Activated CD4-positive, alpha-beta memory T cell treated with anti-CD3 and anti-CD28 coated beads, Interleukin-2, amount 10 ng/mL, durations not matched to agents 7 days and 5 days (primary cell): ENCODE results near the gene TMC1. TPM values are rescaled to one million over a fixed set of nuclear protein-coding genes. Genes with fewer than 3 reads are reported as not detected.

Experiments
- CTCF ChIA-PET: fragments of 350-600 bp; sonication (Branson Sonifier 250); formaldehyde crosslinking; loops from one replicate; lab custom pipeline; 2021; ENCODE audit warnings: antibody characterized with exemption, inconsistent platforms; lab: Charles Lee
- POLR2A ChIA-PET: fragments of 350-600 bp; sonication (Branson Sonifier 250); formaldehyde crosslinking; loops from one replicate; lab custom pipeline; 2021; ENCODE audit warnings: antibody characterized with exemption; lab: Charles Lee
- DNase-seq: peaks from one replicate; pipeline ENCODE4 v3.0.0-alpha.2; 2020
- H3K27ac Mint-ChIP-seq: one replicate; pipeline ENCODE4 v1.8.0; 2021; ENCODE audit warnings: mild to moderate bottlenecking, mixed read lengths
- H3K27me3 Mint-ChIP-seq: one replicate; pipeline ENCODE4 v1.8.0; 2021; ENCODE audit warnings: mixed read lengths
- H3K36me3 Mint-ChIP-seq: one replicate; pipeline ENCODE4 v1.8.0; 2021; ENCODE audit warnings: low read depth, mixed read lengths
- H3K4me1 Mint-ChIP-seq: one replicate; pipeline ENCODE4 v1.8.0; 2021; ENCODE audit warnings: mixed read lengths
- H3K4me3 Mint-ChIP-seq: one replicate; pipeline ENCODE4 v1.8.0; 2021; ENCODE audit warnings: mild to moderate bottlenecking, mixed read lengths
- H3K9me3 Mint-ChIP-seq: one replicate; pipeline ENCODE4 v1.8.0; 2021; ENCODE audit warnings: mixed read lengths
- total RNA-seq, 2 experiments: library from RNA; stranded (reverse); gene quantifications; one replicate each; pipeline ENCODE4 v1.2.3, GENCODE V29; 2021

The TMC1 gene
- total RNA-seq, 2 experiments from 2014 or later = 0.28 TPM; not detected in 1

DNA sequence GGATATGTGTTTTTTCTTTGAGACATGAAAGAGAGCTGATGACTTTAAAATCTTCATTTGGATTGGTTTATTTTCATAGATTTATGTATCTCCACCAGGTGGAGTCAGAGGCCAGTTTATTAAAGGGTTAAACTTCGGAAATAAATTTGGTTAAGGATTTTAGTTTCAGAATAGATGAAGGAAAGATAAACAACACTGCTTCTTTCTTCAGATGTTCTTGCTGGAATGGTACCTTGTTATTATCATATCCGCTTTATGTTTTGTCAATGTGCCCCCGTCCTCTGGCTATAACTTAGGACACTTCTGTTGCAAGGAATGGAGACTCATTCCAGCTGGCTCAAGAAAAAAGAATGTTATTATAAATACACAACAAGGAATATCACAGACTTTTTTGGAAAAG lies 350.3 kb downstream of the TMC1 start:
- peaks cover 9% of the 10 kb centered on the region for H3K27me3 Mint-ChIP-seq
- H3K27ac Mint-ChIP-seq = no peak overlapping the region
- H3K4me1 Mint-ChIP-seq = no peaks in the 10 kb centered on the region
- DNase-seq = no peak
- ChIA-PET POLR2A (no interaction called here), CTCF (interaction anchor here (1.5 to 2.4 kb wide), 3 partner anchors 11 to 211 kb away, joined by 3 to 6 read pairs (median 4); no protein-coding TSS in a partner anchor)
- no peak overlapping the region for H3K4me3 Mint-ChIP-seq
- H3K36me3 Mint-ChIP-seq = no peaks in the 10 kb centered on the region
- H3K9me3 Mint-ChIP-seq = no peaks in the 10 kb centered on the region

DNA sequence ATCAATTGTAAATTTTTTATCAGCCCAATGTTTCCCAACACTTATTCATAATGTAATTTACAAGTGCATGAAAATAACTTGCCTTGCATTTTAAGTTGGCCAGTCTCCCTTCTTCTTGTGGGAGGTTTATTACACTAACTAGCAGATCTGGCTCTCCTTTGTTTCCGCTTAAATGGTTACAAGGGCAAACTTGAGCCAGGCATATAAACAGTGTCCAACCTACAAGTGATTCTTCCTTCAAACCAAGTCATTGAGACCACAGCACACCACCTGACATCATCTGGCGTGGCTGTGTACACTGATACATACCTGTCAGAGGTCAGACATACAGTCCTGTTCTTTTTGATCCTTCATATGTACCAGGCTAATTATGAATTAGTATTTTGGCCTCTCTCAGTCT lies 351.3 kb downstream of the TMC1 start:
- H3K4me1 Mint-ChIP-seq = peaks cover 2% of the 10 kb centered on the region
- CTCF ChIA-PET = interaction anchor here (1.7 to 2.4 kb wide), 2 partner anchors 10 to 150 kb away, joined by 4 to 6 read pairs; no protein-coding TSS in a partner anchor

DNA sequence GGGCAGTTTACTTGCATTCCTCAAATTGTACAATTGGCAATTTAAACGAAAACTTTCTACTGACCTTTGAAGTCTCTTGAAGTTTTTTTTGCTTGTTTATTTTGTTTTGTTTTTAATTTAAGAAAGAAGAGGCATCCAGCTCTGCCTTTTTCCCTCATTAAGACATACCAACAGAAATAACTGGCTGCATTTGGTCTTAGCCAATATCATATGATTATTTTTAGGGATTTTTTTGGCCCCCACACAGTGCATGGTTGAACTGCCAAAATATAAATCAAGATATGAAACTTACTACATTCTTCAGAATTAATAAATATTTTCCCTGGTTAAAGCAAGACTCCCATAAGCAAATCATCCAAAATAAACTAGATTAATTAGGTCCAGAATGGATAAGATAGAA lies 352.0 kb downstream of the TMC1 start:
- Mint-ChIP-seq H3K4me3 (no peak overlapping the region), H3K4me1 (peaks cover 2% of the 10 kb centered on the region), H3K9me3 (no peaks in the 10 kb centered on the region), H3K27ac (no peak overlapping the region), H3K36me3 (no peaks in the 10 kb centered on the region), H3K27me3 (peaks cover 13% of the 10 kb centered on the region)
- ChIA-PET CTCF (interaction anchor here (1.7 kb wide), 1 partner anchor 9 kb away, joined by 4 read pairs; no protein-coding TSS in a partner anchor), POLR2A (no interaction called here)
- no peak for DNase-seq

More for the DNA sequence above, 351.3 kb downstream of the TMC1 start:
- Mint-ChIP-seq H3K27ac (no peak overlapping the region), H3K27me3 (peaks cover 14% of the 10 kb centered on the region), H3K36me3 (no peaks in the 10 kb centered on the region), H3K4me3 (no peak overlapping the region), H3K9me3 (no peaks in the 10 kb centered on the region)
- POLR2A ChIA-PET = no interaction called here
- no peak for DNase-seq

- H3K27ac Mint-ChIP-seq = no peak overlapping the region
- H3K36me3 Mint-ChIP-seq = no peaks in the 10 kb centered on the region
- H3K4me3 Mint-ChIP-seq = no peak overlapping the region
- ChIA-PET POLR2A (no interaction called here), CTCF (no interaction called here)
- no peaks in the 10 kb centered on the region for H3K9me3 Mint-ChIP-seq
- DNase-seq = no peak
- peaks cover 2% of the 10 kb centered on the region for H3K4me1 Mint-ChIP-seq
- peaks cover 12% of the 10 kb centered on the region for H3K27me3 Mint-ChIP-seq
Measured at GRCh38 chr9:72874344-72874743, 352.9 kb downstream of the TMC1 start.

GRCh38 chr9:72875221-72875620 lies 353.8 kb downstream of the TMC1 start:
- POLR2A ChIA-PET = no interaction called here
- Mint-ChIP-seq H3K9me3 (no peaks in the 10 kb centered on the region), H3K36me3 (no peaks in the 10 kb centered on the region), H3K4me1 (peaks cover 2% of the 10 kb centered on the region), H3K27ac (no peak overlapping the region), H3K27me3 (peaks cover 12% of the 10 kb centered on the region), H3K4me3 (no peak overlapping the region)
- CTCF ChIA-PET = no interaction called here
- no peak for DNase-seq

DNA sequence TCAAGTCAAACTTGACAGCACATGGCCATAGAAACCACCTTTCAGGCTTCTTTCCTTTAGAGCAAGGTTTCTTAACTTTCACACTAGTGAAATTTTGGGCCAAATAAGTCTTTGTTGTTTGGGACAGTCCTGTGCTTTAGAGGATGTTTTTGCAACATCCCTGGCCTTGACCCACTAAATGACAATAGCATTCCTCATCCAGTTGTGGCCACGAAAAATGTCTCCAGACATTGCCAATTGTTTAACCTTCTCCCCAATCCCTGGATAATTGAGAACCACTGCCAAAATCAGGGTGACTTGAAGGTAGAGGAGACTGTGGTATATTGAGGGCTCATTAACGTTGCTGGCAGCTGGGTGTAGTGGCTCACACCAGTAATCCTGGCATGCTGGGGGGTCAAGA lies 359.4 kb downstream of the TMC1 start:
- H3K4me1 Mint-ChIP-seq = peaks cover 2% of the 10 kb centered on the region
- CTCF ChIA-PET = no interaction called here

DNA sequence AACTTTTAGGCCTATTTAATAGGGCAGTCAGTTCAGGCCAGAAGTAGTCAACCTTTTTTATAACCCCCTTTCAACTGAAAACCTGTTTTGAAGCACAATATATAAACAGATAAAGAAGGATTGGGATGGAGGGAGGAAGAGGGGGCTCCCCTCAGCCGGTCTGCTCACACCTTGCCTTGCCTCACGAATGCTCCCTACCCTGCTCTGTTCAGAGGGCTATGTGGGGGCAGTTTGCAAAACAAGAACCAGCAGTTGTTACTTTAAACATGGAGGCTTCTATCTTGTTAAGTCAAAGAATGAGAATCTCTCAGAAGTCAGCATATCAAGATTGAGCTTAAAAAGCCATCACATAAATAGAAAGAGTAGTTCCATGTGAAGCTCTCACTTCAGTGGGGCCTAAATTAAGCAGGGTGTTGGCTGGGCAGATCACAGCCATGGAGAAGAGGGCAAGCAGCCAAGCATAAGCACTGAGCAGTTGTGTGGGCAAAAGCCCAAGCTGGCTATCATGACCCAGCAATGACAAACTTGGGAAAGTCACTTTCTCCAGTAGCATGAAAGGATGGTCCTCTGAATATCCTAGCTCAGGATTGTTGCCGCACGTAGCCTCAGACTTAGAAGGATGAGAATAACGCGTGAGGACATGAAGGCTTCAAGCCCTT lies 360.8 kb downstream of the TMC1 start:
- DNase-seq = no peak
- CTCF ChIA-PET = interaction anchor here (1.2 kb wide), 1 partner anchor 10 kb away, joined by 4 read pairs; no protein-coding TSS in a partner anchor
- no peak overlapping the region for H3K4me3 Mint-ChIP-seq
- peaks cover 8% of the 10 kb centered on the region for H3K27me3 Mint-ChIP-seq
- no peaks in the 10 kb centered on the region for H3K9me3 Mint-ChIP-seq
- POLR2A ChIA-PET = no interaction called here
- no peaks in the 10 kb centered on the region for H3K4me1 Mint-ChIP-seq
- no peaks in the 10 kb centered on the region for H3K36me3 Mint-ChIP-seq
- H3K27ac Mint-ChIP-seq = no peak overlapping the region

More for the DNA sequence above, 359.4 kb downstream of the TMC1 start:
- H3K27ac Mint-ChIP-seq = no peak overlapping the region
- DNase-seq = no peak
- peaks cover 10% of the 10 kb centered on the region for H3K27me3 Mint-ChIP-seq
- POLR2A ChIA-PET = no interaction called here
- H3K9me3 Mint-ChIP-seq = no peaks in the 10 kb centered on the region
- H3K4me3 Mint-ChIP-seq = no peak overlapping the region
- H3K36me3 Mint-ChIP-seq = no peaks in the 10 kb centered on the region

DNA sequence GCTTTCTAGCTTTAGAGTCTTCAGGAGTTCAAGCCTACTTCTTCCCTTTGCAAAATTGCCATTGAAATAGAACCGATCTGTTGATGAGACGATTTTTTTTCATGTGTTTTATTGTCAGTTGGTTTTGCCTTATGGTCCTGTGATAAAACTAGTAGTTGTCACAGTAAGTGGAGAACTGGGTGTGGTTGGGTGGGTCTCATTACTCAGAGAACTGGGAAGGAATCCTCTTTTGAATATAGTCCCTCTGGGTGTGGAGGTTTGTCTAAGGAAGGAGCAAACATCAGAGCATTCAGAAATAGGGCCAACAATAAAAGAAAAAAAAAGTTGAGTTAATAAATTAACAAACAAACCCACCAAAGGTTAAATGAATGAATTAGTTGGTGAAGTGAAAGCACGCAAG lies 362.5 kb downstream of the TMC1 start:
- H3K36me3 Mint-ChIP-seq = no peaks in the 10 kb centered on the region

DNA sequence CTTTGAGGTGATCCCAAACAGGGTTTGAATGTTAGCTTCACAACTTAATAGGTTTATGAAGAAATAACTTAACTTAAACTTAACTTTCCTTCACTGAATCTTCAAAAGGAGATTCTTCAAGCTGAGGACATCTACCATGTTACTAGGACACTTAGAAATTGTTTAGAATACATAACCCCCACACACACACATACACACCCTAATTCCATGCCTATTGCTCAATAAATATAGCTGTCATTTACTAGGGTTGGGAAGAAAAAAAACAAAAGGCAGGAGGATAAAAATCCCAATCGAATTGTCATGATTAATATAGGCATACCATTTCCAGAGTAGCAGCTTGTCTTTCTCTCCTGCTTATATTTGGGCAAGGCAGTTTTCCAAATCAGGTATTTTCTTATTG lies 363.1 kb downstream of the TMC1 start:
- Mint-ChIP-seq H3K9me3 (no peaks in the 10 kb centered on the region), H3K4me3 (no peak overlapping the region), H3K27me3 (peaks cover 4% of the 10 kb centered on the region), H3K4me1 (no peaks in the 10 kb centered on the region), H3K27ac (no peak overlapping the region), H3K36me3 (no peaks in the 10 kb centered on the region)
- ChIA-PET CTCF (no interaction called here), POLR2A (no interaction called here)
- DNase-seq = no peak

More for the DNA sequence above, 362.5 kb downstream of the TMC1 start:
- H3K27me3 Mint-ChIP-seq = peaks cover 4% of the 10 kb centered on the region
- no peak overlapping the region for H3K4me3 Mint-ChIP-seq
- H3K9me3 Mint-ChIP-seq = no peaks in the 10 kb centered on the region
- no peak overlapping the region for H3K27ac Mint-ChIP-seq
- no peak for DNase-seq
- H3K4me1 Mint-ChIP-seq = no peaks in the 10 kb centered on the region
- CTCF ChIA-PET = no interaction called here
- POLR2A ChIA-PET = no interaction called here

Other genes starting within 250 kb of the TMC1 start
- 100 to 1,000 TPM; 101 to 103 TPM for gene ZFAND5, start 156.4 kb upstream of the TMC1 start, total RNA-seq